Ishikawa (cell line): ENCODE results near the gene ITPR1.

Experiments
- CEBPB ChIP-seq: IDR thresholded peaks from 2 replicates; pipeline ENCODE4 v1.6.1; 2012
- CREB1 ChIP-seq: IDR thresholded peaks from 2 replicates; pipeline ENCODE4 v1.6.1; 2012; ENCODE audit warnings: low read depth
- EGR1 ChIP-seq: IDR thresholded peaks from 2 replicates; pipeline ENCODE4 v1.6.1; 2012
- EP300 ChIP-seq: IDR thresholded peaks from 2 replicates; pipeline ENCODE4 v1.6.1; 2012; ENCODE audit warnings: borderline replicate concordance
- MAX ChIP-seq: IDR thresholded peaks from 2 replicates; pipeline ENCODE4 v1.6.1; 2012
- NFIC ChIP-seq: IDR thresholded peaks from 2 replicates; pipeline ENCODE4 v1.6.1; 2012
- RAD21 ChIP-seq: IDR thresholded peaks from 2 replicates; pipeline ENCODE4 v1.6.1; 2012; ENCODE audit warnings: low read depth
- REST ChIP-seq: IDR thresholded peaks from 2 replicates; pipeline ENCODE4 v1.6.1; 2012; ENCODE audit warnings: low read depth, mild to moderate bottlenecking
- TAF1 ChIP-seq: IDR thresholded peaks from 2 replicates; pipeline ENCODE4 v1.6.1; 2012; ENCODE audit warnings: low read depth, mild to moderate bottlenecking
- USF1 ChIP-seq: IDR thresholded peaks from 2 replicates; pipeline ENCODE4 v1.6.1; 2012
- YY1 ChIP-seq: IDR thresholded peaks from 2 replicates; pipeline ENCODE4 v1.6.1; 2012; ENCODE audit warnings: low read depth
- ZBTB7A ChIP-seq: IDR thresholded peaks from 2 replicates; pipeline ENCODE4 v1.6.1; 2012; ENCODE audit warnings: low read depth

- TF ChIP-seq RAD21 (no peak), EGR1 (no peak), EP300 (no peak), TAF1 (no peak), MAX (no peak), USF1 (no peak), NFIC (no peak), ZBTB7A (no peak), CEBPB (no peak), YY1 (no peak), CREB1 (no peak), REST (no peak)
Measured at GRCh38 chr3:4591669-4592068, 98.5 kb downstream of the ITPR1 start.
